Activated T-helper 1 cell treated with anti-CD3 and anti-CD28 coated beads, Interleukin-2, amount 50 U/mL, for 16 hours (primary cell): ENCODE data around the gene SLC35F4.

ENCODE experiments used
- DNase-seq, 2 donors: peaks; one replicate each; pipeline ENCODE4 v3.0.0-alpha.2; 2020; ENCODE audit warnings: low read depth in 1 of 2, low spot score in 1 of 2

Gene SLC35F4

GRCh38 chr14:57848786-57849185 is 17.1 kb downstream of the SLC35F4 start:
- no peak for DNase-seq

GRCh38 chr14:57848353-57848752 is 17.5 kb downstream of the SLC35F4 start:
- DNase-seq, result no peak

- DNase-seq, result no peak
These were observed 18.2 kb downstream of the SLC35F4 start for GRCh38 chr14:57847706-57848105.

DNA sequence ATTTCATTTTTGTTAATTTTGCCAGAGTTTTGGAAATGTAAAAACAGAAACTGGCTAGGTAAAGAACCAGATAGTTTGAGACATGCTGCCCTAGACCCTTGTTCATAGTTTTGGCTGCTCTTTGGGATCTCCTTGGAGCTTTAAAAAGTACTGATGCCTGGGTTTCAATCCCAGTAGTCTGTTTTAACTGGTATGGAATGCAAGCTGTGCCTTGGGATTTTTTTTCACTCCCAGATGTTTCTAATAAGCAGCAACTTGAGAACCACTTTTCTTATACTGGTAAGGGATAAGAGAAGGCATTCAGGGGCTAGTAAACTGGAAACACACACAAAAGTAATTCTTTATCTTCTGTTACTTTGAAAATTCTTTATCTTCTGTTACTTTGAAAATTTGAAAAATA is 18.8 kb downstream of the SLC35F4 start:
- no peak for DNase-seq

GRCh38 chr14:57846596-57846995 is 19.3 kb downstream of the SLC35F4 start:
- DNase-seq, result no peak

- no peak for DNase-seq
These were observed 19.9 kb downstream of the SLC35F4 start for GRCh38 chr14:57845802-57846531.

GRCh38 chr14:57845316-57845715 is 20.6 kb downstream of the SLC35F4 start:
- no peak for DNase-seq

DNA sequence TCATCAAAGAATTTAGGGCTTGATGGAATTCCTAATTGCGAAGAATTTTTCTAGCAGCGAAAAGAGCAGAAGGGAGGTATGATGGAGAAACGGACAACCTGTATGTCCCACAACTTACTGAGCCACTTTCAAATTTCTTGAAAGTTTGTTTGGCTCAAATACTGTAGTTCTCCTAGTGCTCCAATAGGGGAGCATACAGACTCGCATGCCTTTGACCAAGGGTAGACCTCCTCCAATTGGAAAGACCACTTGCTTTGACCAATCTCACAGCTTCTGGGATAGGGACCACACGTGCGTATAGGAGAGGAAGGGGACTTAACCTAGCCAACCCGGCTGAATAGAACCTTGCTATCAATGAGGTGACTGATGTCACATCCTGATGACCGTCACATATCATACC is 28.6 kb downstream of the SLC35F4 start:
- DNase-seq, result no peak

GRCh38 chr14:57835766-57836165 is 30.1 kb downstream of the SLC35F4 start:
- DNase-seq, result no peak

- no peak for DNase-seq
These were observed 30.9 kb downstream of the SLC35F4 start for GRCh38 chr14:57834961-57835360.

DNA sequence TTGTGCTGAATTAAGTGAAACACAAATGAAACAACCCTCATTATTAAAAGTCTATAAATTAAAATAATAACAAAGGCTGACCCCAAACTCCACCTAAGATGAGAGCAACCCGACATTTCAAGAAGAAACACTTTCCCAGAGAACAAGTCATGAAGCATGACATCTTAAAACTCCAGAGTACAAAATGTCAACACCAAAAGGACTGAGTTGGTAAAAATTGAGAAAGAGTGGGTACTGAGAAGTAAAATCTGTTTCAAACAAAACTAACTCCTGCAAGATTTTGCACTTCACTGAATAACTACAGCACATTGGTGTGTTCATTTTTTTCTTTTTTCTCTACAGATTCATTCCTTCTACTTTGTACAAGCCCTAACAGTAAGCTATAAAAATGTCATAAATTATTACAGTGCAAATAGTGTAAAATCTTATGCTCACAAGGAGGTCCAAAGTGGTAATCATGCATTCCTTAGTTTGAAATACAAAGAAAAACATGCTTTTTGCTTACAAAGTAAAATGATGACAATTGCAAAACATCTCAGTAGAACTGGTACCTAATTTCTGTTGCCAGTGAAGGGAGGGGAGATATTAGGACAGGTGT is 31.8 kb downstream of the SLC35F4 start:
- DNase-seq, result no peak

DNA sequence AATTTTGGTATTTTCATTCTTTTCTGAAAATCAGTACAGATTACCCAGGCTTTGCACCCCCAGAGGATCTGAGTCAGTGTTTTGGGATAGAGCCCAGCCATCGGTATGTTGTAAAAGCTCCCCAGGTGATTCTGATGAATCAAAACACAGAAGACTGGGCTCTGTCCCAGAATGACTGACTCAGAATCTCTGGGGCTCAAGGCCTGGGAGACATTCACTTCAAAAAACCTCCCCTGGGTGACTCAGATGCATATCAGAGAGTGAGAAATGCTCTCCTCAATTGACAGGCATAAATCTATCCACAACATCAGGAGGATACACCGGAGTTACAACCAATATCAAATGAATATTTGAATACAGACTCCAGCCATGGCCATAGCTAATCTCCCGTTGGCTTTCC is 32.6 kb downstream of the SLC35F4 start:
- DNase-seq, result no peak

- DNase-seq, result no peak
These were observed 33.9 kb downstream of the SLC35F4 start for GRCh38 chr14:57831981-57832380.

DNA sequence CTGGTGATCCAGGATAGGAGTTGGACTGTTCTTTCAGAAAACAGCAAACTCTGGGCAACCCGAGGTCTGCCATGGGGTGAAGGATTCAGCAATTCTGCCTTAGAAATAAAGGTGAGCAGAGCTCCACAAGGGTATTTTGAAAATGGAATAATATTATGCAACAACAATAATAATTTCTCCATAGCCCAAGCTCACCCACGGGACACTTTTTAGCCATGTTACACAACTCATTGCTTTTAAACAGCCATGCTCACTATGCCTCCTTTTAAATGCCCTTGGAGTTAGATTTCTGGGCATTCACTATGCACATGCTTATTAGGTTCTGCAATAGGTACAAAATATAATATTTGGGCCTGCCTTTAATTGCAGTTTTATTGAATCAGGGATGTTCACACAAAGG is 37.2 kb downstream of the SLC35F4 start:
- no peak for DNase-seq

DNA sequence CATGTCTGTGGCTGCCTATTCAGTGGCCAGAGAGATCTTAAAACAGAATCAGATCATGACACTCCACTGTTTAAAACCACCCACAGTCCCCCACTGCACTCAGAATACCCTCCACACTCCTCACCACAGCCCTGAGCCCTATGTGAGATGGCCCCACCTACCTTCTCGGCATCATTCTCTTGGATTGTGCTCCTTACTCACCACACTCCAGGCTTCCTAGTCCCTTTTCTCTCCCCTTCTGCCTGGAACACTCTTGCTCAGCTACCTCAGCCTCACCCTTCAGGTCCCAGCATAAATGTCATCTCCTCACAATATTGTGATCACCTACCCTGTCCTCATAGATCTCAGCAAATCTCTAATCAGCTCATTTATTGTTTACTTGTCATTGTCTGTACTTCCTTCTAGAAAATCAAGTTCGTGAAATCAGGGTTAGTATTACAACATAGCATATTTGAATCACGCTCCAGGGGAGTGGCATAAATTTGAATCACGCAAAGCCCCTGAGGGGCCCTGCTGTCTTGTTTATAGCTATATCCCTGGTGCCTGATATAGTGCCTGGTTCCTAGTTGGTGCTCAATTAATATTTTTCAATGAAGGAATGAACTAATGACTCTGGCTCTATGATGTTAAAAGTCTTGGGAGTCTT is 42.8 kb downstream of the SLC35F4 start:
- no peak for DNase-seq

DNA sequence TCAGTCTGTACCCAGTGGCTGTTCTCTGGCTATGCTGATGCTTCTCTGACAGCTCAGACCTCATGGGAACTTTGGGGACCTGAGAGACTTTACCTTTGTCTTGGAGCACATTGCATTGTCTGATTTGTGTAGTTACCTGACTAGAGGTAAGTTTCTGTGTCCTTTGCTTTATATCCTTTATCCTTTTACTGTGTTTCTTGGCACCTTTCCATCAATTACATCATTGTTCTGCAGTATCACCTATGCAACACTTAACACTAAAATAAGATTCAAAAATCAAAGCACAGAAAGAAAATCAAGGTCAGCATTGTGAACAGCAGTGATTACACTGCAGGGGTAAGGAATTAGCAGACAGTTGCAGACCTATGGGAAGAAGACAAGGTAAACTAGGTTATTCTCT is 43.8 kb downstream of the SLC35F4 start:
- DNase-seq, result no peak

DNA sequence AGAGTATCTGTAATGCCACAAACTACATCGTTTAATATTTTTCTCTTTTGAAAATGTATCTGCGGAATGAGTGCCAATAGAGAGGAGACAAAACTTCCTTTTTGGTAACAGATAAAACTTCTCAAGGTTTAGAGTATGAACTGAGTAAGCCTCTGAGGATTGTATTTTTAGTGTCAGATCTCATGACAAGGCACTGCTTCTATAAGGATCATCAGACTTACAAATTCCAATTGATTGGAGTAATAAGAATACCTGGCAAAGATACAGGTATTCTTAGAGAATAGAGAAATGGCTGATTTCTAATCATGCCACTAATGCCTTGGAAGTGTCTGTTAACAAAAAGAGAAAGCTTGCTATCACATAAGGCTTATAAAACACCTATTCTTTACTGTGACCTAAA is 45.3 kb downstream of the SLC35F4 start:
- no peak for DNase-seq

DNA sequence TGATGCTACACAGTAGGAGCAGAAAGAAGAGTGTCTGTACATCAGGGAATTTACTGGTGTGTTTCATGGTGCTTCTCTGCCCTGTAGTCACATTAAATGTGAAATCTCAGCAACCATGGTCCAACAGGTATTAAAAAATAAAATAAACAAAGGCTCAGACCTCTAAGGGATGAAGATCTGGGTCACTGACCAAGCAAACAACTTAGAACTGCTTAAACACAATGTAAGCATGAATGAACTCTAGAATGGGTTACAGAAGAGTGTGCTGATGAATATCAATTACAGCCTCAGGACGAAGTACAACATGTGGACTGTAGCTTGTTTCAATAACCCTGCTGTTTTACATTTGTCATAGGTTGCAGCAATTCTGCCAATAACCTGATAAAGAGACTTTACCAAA is 47.4 kb downstream of the SLC35F4 start:
- DNase-seq, result no peak

DNA sequence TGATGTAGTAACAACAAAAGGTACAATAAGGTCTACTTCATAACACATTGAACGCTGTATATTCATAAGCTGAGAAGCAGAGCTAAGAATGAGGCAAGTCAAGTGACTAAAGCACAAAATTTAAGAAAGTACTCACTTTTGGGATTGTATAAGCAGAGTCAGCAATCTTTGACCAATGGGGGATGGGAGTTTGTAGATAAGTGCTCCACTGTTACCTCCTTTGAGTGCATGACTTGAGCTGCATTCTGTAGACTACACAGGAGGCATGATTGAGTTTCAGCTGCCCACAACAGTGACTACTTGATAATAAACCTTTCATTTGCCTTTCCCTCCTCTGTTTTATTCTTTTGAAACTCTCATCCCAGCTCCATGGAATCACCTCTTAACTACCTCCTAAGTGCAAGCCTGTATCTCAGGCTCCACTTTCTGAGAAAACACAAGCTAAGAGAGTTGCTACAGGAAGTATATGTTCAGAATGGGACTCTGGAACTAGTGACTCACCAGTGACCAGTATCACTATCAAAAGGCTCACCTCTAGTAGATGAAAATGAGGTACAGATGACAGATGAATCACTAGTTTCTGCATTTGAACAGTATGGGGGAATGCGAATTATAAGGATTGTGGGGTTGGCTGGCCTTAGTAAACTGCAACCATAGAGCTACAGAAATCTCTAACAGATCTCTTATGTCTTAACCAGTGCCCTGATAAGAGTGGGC is 49.2 kb downstream of the SLC35F4 start:
- no peak for DNase-seq

DNA sequence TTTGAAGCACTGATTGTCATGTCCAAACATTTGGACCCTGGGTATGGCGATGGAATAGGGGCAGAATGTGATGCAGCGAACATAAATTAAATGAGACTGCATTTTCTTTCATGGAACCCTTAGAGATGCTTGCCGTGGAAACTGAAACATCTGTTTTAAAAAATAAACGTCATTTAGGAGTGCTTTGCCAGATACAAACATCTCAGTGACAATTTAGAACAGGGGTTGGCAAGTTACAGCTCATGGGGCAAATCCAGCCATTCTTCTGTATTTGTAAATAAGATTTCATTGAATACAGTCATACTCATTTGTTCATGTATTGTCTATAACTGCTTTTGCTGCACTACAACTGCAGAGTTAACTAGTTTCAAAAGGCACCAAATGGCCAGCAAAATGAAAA is 51.2 kb downstream of the SLC35F4 start:
- no peak for DNase-seq

DNA sequence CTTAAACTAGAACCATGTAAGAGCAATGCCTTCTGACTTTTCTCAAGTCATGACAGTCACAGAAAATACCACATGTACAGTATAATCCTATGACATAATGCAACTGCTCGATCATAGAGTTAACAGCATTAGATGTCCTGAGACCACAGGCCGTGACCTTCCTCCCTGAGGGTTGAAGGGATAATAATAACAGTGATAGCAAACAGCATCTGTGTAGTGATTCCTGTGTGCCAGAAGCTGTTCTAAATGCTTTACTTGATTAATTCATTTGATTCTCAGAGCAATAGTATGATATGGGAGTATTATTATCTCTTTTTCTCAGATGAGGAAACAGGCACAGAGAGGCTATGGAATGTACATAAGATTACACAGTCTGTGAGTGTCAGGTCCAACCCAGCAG is 53.2 kb downstream of the SLC35F4 start:
- no peak for DNase-seq

GRCh38 chr14:57811998-57812546 is 53.8 kb downstream of the SLC35F4 start:
- DNase-seq, result no peak
